ENCODE data around the gene HSD17B12.
A peak's percentile ranks its signal among the peaks of the same experiment; 100 is the strongest.

HSD17B12 gene

GRCh38 chr11:43718373-43718772 lies 37.8 kb downstream of the HSD17B12 start:
- DNase-seq (ENCODE audit: insufficient read length, low spot score) (no peak), FAIRE-seq (no peak)

GRCh38 chr11:43723617-43724016 lies 43.1 kb downstream of the HSD17B12 start:
- FAIRE-seq (no peak), DNase-seq (ENCODE audit: insufficient read length, low spot score) (no peak)
- TF ChIP-seq CTCF (IDR thresholded peaks at IDR 0.05; ENCODE audit: insufficient read depth, missing control alignments), result no peak

More at GRCh38 chr11:43718373-43718772, 37.8 kb downstream of the HSD17B12 start:
- TF ChIP-seq CTCF (IDR thresholded peaks at IDR 0.05; ENCODE audit: insufficient read depth, missing control alignments), result no peak

GRCh38 chr11:43732225-43732624 lies 51.7 kb downstream of the HSD17B12 start:
- no peak for TF ChIP-seq CTCF (IDR thresholded peaks at IDR 0.05; ENCODE audit: insufficient read depth, missing control alignments)
- DNase-seq (ENCODE audit: insufficient read length, low spot score), result no peak
- FAIRE-seq, result no peak

GRCh38 chr11:43734256-43734655 lies 53.7 kb downstream of the HSD17B12 start:
- TF ChIP-seq CTCF (IDR thresholded peaks at IDR 0.05; ENCODE audit: insufficient read depth, missing control alignments), result no peak
- DNase-seq (ENCODE audit: insufficient read length, low spot score), result no peak
- no peak for FAIRE-seq

- DNase-seq (ENCODE audit: insufficient read length, low spot score) (no peak), FAIRE-seq (peak; percentile 60)
- TF ChIP-seq CTCF (IDR thresholded peaks at IDR 0.05; ENCODE audit: insufficient read depth, missing control alignments), result no peak
These were observed 54.6 kb downstream of the HSD17B12 start for GRCh38 chr11:43735115-43735514.

GRCh38 chr11:43735961-43736360 lies 55.4 kb downstream of the HSD17B12 start:
- DNase-seq (ENCODE audit: insufficient read length, low spot score) (no peak), FAIRE-seq (no peak)
- TF ChIP-seq CTCF (IDR thresholded peaks at IDR 0.05; ENCODE audit: insufficient read depth, missing control alignments), result no peak

- no peak for TF ChIP-seq CTCF (IDR thresholded peaks at IDR 0.05; ENCODE audit: insufficient read depth, missing control alignments)
- DNase-seq (ENCODE audit: insufficient read length, low spot score) (no peak), FAIRE-seq (no peak)
These were observed 56.1 kb downstream of the HSD17B12 start for GRCh38 chr11:43736502-43737200.
